Neural cell (in vitro differentiated cells): ENCODE measurements around the gene TEX47. TPM values are rescaled to one million over a fixed set of nuclear protein-coding genes. Genes with fewer than 3 reads are reported as not detected.

Experiments
- H2AFZ ChIP-seq: fragments of 200-600, 300-800 bp; sonication (generic), shearing (Covaris generic); 2 replicates; pipeline ENCODE4 v1.6.0; 2014; ENCODE audit warnings: low read depth, mild to moderate bottlenecking, antibody characterized with exemption, low read length, moderate library complexity
- H3F3A ChIP-seq: fragments of 200-600 bp; shearing (Covaris generic); 2 replicates; pipeline ENCODE4 v1.6.1; 2016; ENCODE audit warnings: mild to moderate bottlenecking, moderate library complexity, mixed read lengths, antibody characterized with exemption, low read length; ENCODE audit not compliant: insufficient read depth, poor library complexity, severe bottlenecking
- H3K27ac ChIP-seq: fragments of 200-600, 300-800 bp; sonication (generic), shearing (Covaris generic); 2 replicates; pipeline ENCODE4 v1.5.1; 2014; ENCODE audit warnings: mild to moderate bottlenecking, low read length, moderate library complexity
- H3K27me3 ChIP-seq: fragments of 300-800, 200-600 bp; sonication (generic), shearing (Covaris generic); 2 replicates; pipeline ENCODE4 v1.6.0; 2014; ENCODE audit warnings: mild to moderate bottlenecking, low read depth, low read length, moderate library complexity; ENCODE audit not compliant: insufficient read depth
- H3K36me3 ChIP-seq: fragments of 300-800, 200-600 bp; sonication (generic), shearing (Covaris generic); 2 replicates; pipeline ENCODE4 v1.5.1; 2014; ENCODE audit warnings: mild to moderate bottlenecking, antibody characterized with exemption, low read length, moderate library complexity; ENCODE audit not compliant: insufficient read depth
- H3K4me2 ChIP-seq: fragments of 300-800, 200-600 bp; sonication (generic), shearing (Covaris generic); 2 replicates; pipeline ENCODE4 v1.6.0; 2014; ENCODE audit warnings: mild to moderate bottlenecking, low read length
- H3K4me3 ChIP-seq: fragments of 300-800, 200-600 bp; sonication (generic), shearing (Covaris generic); 2 replicates; pipeline ENCODE4 v1.5.1; 2014; ENCODE audit warnings: mild to moderate bottlenecking, low read length, moderate library complexity
- H3K79me2 ChIP-seq: fragments of 200-600 bp; shearing (Covaris generic); replicated peaks from 2 replicates; pipeline ENCODE4 v1.6.0; 2014; ENCODE audit warnings: mild to moderate bottlenecking, low read length, moderate library complexity; ENCODE audit not compliant: insufficient read depth
- H3K9ac ChIP-seq: fragments of 300-800, 200-600 bp; sonication (generic), shearing (Covaris generic); 2 replicates; pipeline ENCODE4 v1.6.1; 2016; ENCODE audit warnings: mild to moderate bottlenecking, low read length, mixed read lengths
- H3K9me2 ChIP-seq: fragments of 200-600 bp; shearing (Covaris generic); 2 replicates; pipeline ENCODE4 v1.6.1; 2016; ENCODE audit warnings: mild to moderate bottlenecking, low read length, mixed read lengths; ENCODE audit not compliant: insufficient read depth
- H3K9me3 ChIP-seq: fragments of 200-600, 300-800 bp; sonication (generic), shearing (Covaris generic); 2 replicates; pipeline ENCODE4 v1.6.1; 2016; ENCODE audit warnings: mild to moderate bottlenecking, mixed run types, low read length, moderate library complexity, mixed read lengths
- H4K20me1 ChIP-seq: fragments of 200-600 bp; shearing (Covaris generic); 2 replicates; pipeline ENCODE4 v1.6.1; 2016; ENCODE audit warnings: mild to moderate bottlenecking, mixed run types; ENCODE audit not compliant: insufficient read depth
- CTCF ChIP-seq: fragments of 450-650 bp; IDR thresholded peaks from 2 replicates; pipeline ENCODE4 v1.5.1; 2014; ENCODE audit warnings: antibody characterized with exemption, mild to moderate bottlenecking, moderate library complexity; ENCODE audit not compliant: poor library complexity, severe bottlenecking
- EP300 ChIP-seq: fragments of 450-650 bp; conservative IDR thresholded peaks from 2 replicates; pipeline ENCODE4 v1.6.1; 2014; ENCODE audit warnings: antibody characterized with exemption, mild to moderate bottlenecking, moderate library complexity; ENCODE audit not compliant: poor library complexity, severe bottlenecking
- EZH2 ChIP-seq: fragments of 200-600, 300-800 bp; shearing (Covaris generic), sonication (generic); IDR thresholded peaks from 2 replicates; pipeline ENCODE4 v1.6.1; 2014; ENCODE audit warnings: antibody characterized with exemption, low read length, borderline replicate concordance, mild to moderate bottlenecking; ENCODE audit not compliant: insufficient read depth, poor library complexity, severe bottlenecking
- MXI1 ChIP-seq: fragments of 450-650 bp; conservative IDR thresholded peaks from 2 replicates; pipeline ENCODE4 v1.6.1; 2014; ENCODE audit warnings: antibody characterized with exemption, mild to moderate bottlenecking; ENCODE audit not compliant: poor library complexity, severe bottlenecking
- POLR2AphosphoS5 ChIP-seq: IDR thresholded peaks from 2 replicates; pipeline ENCODE4 v1.6.1; 2012
- RAD21 ChIP-seq: fragments of 450-650 bp; conservative IDR thresholded peaks from 2 replicates; pipeline ENCODE4 v1.6.1; 2014; ENCODE audit warnings: antibody characterized with exemption, mild to moderate bottlenecking, moderate library complexity
- REST ChIP-seq: IDR thresholded peaks from 2 replicates; pipeline ENCODE4 v1.6.1; 2012; ENCODE audit warnings: borderline replicate concordance
- SMC3 ChIP-seq: fragments of 450-650 bp; conservative IDR thresholded peaks from 2 replicates; pipeline ENCODE4 v1.6.1; 2014; ENCODE audit warnings: antibody characterized with exemption, mild to moderate bottlenecking, moderate library complexity; ENCODE audit not compliant: poor library complexity
- TAF1 ChIP-seq: IDR thresholded peaks from 2 replicates; pipeline ENCODE4 v1.6.1; 2012; ENCODE audit warnings: low read depth
- polyA plus RNA-seq: library from polyadenylated mRNA; depleted of rRNA; stranded (reverse); fragments of >200 nt; gene quantifications from 2 replicates; pipeline ENCODE4 v1.2.3, GENCODE V29; 2014

Gene TEX47
- polyA plus RNA-seq, 1 donor from 2014 or later: not detected

GRCh38 chr7:88761779-88762178 is 33.8 kb downstream of the TEX47 start:
- no peaks in the 10 kb centered on the region for H3K9me3 ChIP-seq
- no peaks in the 10 kb centered on the region for H3F3A ChIP-seq
- H3K9ac ChIP-seq: no peak overlapping the region
- H3K79me2 ChIP-seq: no peaks in the 10 kb centered on the region
- no peak overlapping the region for H3K27ac ChIP-seq
- TF ChIP-seq TAF1 (no peak), SMC3 (no peak), EP300 (no peak), POLR2AphosphoS5 (no peak), CTCF (no peak), REST (no peak), MXI1 (no peak), RAD21 (no peak), EZH2 (no peak)
- H3K9me2 ChIP-seq: no peaks in the 10 kb centered on the region
- H3K27me3 ChIP-seq: peaks cover 40% of the 10 kb centered on the region
- no peak overlapping the region for H2AFZ ChIP-seq
- H4K20me1 ChIP-seq: no peaks in the 10 kb centered on the region
- H3K4me2 ChIP-seq: no peak overlapping the region
- H3K36me3 ChIP-seq: no peaks in the 10 kb centered on the region
- H3K4me3 ChIP-seq: peak overlapping the region; percentile 42

GRCh38 chr7:88760136-88760515 is 35.4 kb downstream of the TEX47 start:
- no peaks in the 10 kb centered on the region for H3K9me3 ChIP-seq
- H3K9me2 ChIP-seq: no peaks in the 10 kb centered on the region
- peak overlapping the region; percentile 61 for H3K9ac ChIP-seq
- TF ChIP-seq REST (no peak), RAD21 (peak; percentile 5), TAF1 (no peak)
- H2AFZ ChIP-seq: peak overlapping the region; percentile 49
- H3K27ac ChIP-seq: no peak overlapping the region
- H3K36me3 ChIP-seq: no peaks in the 10 kb centered on the region
- H3K4me2 ChIP-seq: peak overlapping the region; percentile 49
- peaks cover 42% of the 10 kb centered on the region for H3K27me3 ChIP-seq
- peak overlapping the region; percentile 83 for H3K4me3 ChIP-seq
- H3F3A ChIP-seq: no peaks in the 10 kb centered on the region
- H3K79me2 ChIP-seq: no peaks in the 10 kb centered on the region
- H4K20me1 ChIP-seq: no peaks in the 10 kb centered on the region
